Liver (tissue), 3 donors: ENCODE measurements around the gene TUBG2.

Experiments
- ATF3 ChIP-seq: IDR thresholded peaks from 2 replicates; pipeline ENCODE4 v1.6.1; 2016; ENCODE audit warnings: antibody characterized with exemption
- CTCF ChIP-seq: fragments of 150-350 bp; IDR thresholded peaks from 2 replicates; pipeline ENCODE4 v1.5.1; 2017; ENCODE audit warnings: improper control_type of control experiment, low read depth, low read length; ENCODE audit not compliant: missing input control
- EGR1 ChIP-seq, 2 donors: IDR thresholded peaks; 2 replicates each; pipeline ENCODE4 v1.6.1; 2016 to 2018; ENCODE audit warnings: antibody characterized with exemption in 2 of 2, low read depth in 2 of 2
- GABPA ChIP-seq, 2 donors: IDR thresholded peaks in 1 of 2; conservative IDR thresholded peaks in 1 of 2; 2 replicates each; pipeline ENCODE4 v1.6.1; 2016; ENCODE audit warnings: antibody characterized with exemption in 2 of 2, mild to moderate bottlenecking in 1 of 2, moderate library complexity in 1 of 2
- HNF4A ChIP-seq, 2 donors: conservative IDR thresholded peaks; 2 replicates each; pipeline ENCODE4 v1.6.1; 2016; ENCODE audit warnings: antibody characterized with exemption in 2 of 2, mild to moderate bottlenecking in 2 of 2
- HNF4G ChIP-seq: IDR thresholded peaks from 2 replicates; pipeline ENCODE4 v1.6.1; 2016; ENCODE audit warnings: antibody characterized with exemption
- JUND ChIP-seq, 2 donors: IDR thresholded peaks; 2 replicates each; pipeline ENCODE4 v1.6.1; 2016; ENCODE audit warnings: antibody characterized with exemption in 2 of 2
- MAX ChIP-seq: IDR thresholded peaks from 2 replicates; pipeline ENCODE4 v1.6.1; 2016; ENCODE audit warnings: antibody characterized with exemption
- RAD21 ChIP-seq, 2 donors: IDR thresholded peaks; 2 replicates each; pipeline ENCODE4 v1.6.1; 2016; ENCODE audit warnings: antibody characterized with exemption in 2 of 2, mild to moderate bottlenecking in 2 of 2
- REST ChIP-seq: IDR thresholded peaks from 2 replicates; pipeline ENCODE4 v1.6.1; 2016; ENCODE audit warnings: antibody characterized with exemption, mild to moderate bottlenecking
- RXRA ChIP-seq, 2 donors: IDR thresholded peaks; 2 replicates each; pipeline ENCODE4 v1.6.1; 2017 to 2018; ENCODE audit warnings: antibody characterized with exemption in 2 of 2, mild to moderate bottlenecking in 1 of 2
- SP1 ChIP-seq: IDR thresholded peaks from 2 replicates; pipeline ENCODE4 v1.6.1; 2018; ENCODE audit warnings: antibody characterized with exemption, mild to moderate bottlenecking
- TAF1 ChIP-seq: conservative IDR thresholded peaks from 2 replicates; pipeline ENCODE4 v1.6.1; 2016; ENCODE audit warnings: antibody characterized with exemption, mild to moderate bottlenecking
- YY1 ChIP-seq: IDR thresholded peaks from 2 replicates; pipeline ENCODE4 v1.6.1; 2016; ENCODE audit warnings: antibody characterized with exemption, mild to moderate bottlenecking
- donor health status: healthy.
- donor health status: healthy.

DNA sequence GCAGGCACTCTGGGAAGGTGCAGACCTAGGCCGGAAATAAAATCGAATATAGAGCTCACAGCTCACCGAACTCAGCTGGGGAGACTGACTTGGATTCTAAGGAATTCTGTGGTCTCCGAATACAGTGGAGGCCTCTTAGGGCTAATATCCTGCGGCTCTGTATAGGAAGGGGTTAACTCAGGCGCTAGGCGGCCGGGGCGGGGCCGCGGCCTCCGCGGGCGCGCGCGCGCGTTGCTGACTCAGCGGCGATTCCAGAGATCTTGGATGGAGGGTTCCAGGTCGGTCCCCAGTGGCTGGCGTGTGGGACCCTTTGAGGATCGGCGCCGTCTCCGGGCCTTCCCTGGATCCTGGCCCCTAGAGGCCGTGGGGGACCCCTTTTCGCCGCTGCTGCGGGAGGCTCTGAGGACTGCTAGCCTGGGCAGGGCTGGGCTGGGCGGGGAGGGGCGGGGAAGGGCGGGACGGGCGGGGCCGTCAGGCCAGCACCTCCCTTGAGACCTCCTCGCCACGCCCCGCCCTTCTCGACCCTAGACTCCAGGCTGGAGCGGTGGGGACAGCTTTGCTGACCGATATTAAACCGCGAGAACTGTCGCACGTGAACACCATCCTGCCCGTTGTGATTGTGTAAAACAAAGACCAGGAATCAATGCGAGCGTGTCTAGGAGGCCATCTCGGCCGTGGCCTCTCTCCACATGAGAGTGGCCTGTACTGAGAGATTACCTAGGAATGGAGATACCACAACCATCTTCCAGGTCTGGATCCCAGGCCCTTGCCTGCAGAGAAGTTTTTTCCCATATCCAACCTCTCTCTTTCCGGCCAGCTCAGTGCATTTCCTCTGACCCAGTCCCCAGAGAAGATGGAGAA, 19.1 kb downstream of the TUBG2 start:
- no peak for TF ChIP-seq EGR1 (IDR thresholded peaks at IDR 0.05; ENCODE audit: low read depth in 2 of 2)
- no peak for TF ChIP-seq CTCF
- no peak for TF ChIP-seq TAF1
- peak; percentile 37 to 67 for TF ChIP-seq HNF4A (conservative IDR thresholded peaks at IDR 0.05)
- TF ChIP-seq RXRA (IDR thresholded peaks at IDR 0.05), result peak; percentile 85 to 86
- no peak for TF ChIP-seq HNF4G
- no peak for TF ChIP-seq MAX
- no peak for TF ChIP-seq ATF3
- TF ChIP-seq JUND (IDR thresholded peaks at IDR 0.05), result no peak
- TF ChIP-seq GABPA (IDR thresholded peaks at IDR 0.05 in 1 of 2, conservative IDR thresholded peaks at IDR 0.05 in 1 of 2), result no peak
- peak; percentile 63 for TF ChIP-seq SP1
- TF ChIP-seq YY1, result peak; percentile 77
- peak; percentile 51 for TF ChIP-seq REST
- peak; percentile 9 to 14 for TF ChIP-seq RAD21 (IDR thresholded peaks at IDR 0.05)
